CD4-positive, alpha-beta T cell treated with Interleukin-1 beta for 1 hour (primary cell): Measurements from ENCODE around the gene DGKA.
A peak's percentile ranks its signal among the peaks of the same experiment; 100 is the strongest.
"Not testable (repeated sequence)": the region's sequence is repeated elsewhere in the genome, so short reads cannot be mapped to it uniquely, and the experiment has no call there.

Experiments
- DNase-seq, 2 donors: peaks; one replicate each; pipeline ENCODE4 v3.0.0-alpha.2; 2020 to 2022

Gene DGKA

DNA sequence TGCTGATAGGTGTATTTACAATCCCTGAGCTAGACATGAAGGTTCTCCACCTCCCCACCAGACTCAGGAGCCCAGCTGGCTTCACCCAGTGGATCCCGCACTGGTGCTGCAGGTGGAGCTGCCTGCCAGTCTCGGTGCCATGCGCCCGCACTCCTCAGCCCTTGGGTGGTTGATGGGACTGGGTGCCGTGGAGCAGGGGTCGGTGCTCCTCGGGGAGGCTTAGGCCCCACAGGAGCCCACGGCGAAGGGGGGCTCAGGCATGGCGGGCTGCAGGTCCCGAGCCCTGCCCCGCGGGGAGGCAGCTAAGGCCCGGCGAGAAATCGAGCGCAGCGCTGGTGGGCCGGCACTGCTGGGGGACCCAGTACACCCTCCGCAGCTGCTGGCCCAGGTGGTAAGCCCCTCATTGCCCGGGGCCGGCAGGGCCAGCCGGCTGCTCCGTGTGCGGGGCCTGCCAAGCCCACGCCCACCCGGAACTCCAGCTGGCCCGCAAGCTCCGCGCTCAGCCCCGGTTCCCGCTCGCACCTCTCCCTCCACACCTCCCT lies 69.1 kb downstream of the DGKA start:
- not testable (repeated sequence) for DNase-seq

DNA sequence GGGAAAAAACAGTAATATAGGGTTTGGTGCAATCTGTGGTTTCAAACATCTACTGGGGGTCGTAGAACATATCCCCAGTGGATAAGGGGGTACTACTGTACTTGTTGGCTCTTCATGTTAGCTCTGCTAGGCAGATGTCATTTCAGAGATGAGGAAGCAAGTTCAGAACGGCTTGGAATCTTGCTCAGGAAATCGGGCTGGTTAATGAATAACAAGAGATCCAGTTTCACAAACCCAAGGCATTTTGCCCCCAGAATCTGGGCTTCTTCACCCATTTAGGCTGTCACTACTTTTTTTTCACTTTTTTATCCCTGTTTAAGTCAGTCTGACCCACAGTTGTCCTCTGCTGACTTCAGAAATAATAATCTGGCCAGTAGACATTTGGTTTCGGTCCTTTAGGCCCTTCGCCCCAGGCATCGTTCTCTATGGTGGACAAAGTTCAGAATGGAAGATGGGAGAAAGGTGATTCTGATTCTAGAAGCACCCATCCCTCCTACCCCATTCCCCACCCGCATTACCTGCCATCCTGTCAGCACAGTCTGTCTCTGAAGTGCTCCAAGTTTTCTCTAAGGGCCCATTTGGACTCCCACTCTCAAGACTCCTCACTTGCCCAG lies 70.6 kb downstream of the DGKA start:
- DNase-seq, result no peak

DNA sequence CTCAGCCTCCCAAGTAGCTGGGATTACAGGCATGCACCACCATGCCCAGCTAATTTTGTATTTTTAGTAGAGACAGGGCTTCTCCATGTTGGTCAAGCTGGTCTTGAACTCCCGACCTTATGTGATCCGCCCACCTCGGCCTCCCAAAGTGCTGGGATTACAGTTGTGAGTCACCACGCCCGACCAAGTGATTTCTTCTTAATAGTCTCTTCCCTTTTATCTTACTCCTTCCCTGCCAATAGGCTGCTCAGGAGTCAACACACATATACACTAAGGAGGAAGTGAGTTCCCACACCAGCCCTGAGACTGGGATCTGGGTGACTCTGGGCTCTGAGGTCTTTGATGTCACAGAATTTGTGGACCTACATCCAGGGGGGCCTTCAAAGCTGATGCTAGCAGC lies 72.4 kb downstream of the DGKA start:
- peak in 1 of 2 donors; percentile 4 for DNase-seq
